ENCODE data around the gene AP3S2.

GRCh38 chr15:89860431-89860830 is 33.4 kb downstream of the AP3S2 start:
- TF ChIP-seq CTCF (conservative IDR thresholded peaks at IDR 0.05; ENCODE audit: low read depth, low read length), result no peak
- TF ChIP-seq POLR2A (IDR thresholded peaks at IDR 0.05; ENCODE audit: low read depth, low read length), result no peak
- TF ChIP-seq NFE2L2 (IDR thresholded peaks at IDR 0.05; ENCODE audit: low read depth, low read length), result no peak
- no peak for TF ChIP-seq MAZ (IDR thresholded peaks at IDR 0.05; ENCODE audit: borderline replicate concordance, low read depth, low read length)
- TF ChIP-seq RFX5 (IDR thresholded peaks at IDR 0.05; ENCODE audit: low read depth, low read length), result no peak
- TF ChIP-seq ELK1 (IDR thresholded peaks at IDR 0.05; ENCODE audit: borderline replicate concordance, low read depth, low read length), result no peak
